Measurements from ENCODE around the gene SEC23B. TPM values are rescaled to one million over a fixed set of nuclear protein-coding genes. Genes with fewer than 3 reads are reported as not detected.
"Not testable (repeated sequence)": the region's sequence is repeated elsewhere in the genome, so short reads cannot be mapped to it uniquely, and the experiment has no call there.

Gene SEC23B
- total RNA-seq, 1 donor from 2014 or later: 68.9 TPM

DNA sequence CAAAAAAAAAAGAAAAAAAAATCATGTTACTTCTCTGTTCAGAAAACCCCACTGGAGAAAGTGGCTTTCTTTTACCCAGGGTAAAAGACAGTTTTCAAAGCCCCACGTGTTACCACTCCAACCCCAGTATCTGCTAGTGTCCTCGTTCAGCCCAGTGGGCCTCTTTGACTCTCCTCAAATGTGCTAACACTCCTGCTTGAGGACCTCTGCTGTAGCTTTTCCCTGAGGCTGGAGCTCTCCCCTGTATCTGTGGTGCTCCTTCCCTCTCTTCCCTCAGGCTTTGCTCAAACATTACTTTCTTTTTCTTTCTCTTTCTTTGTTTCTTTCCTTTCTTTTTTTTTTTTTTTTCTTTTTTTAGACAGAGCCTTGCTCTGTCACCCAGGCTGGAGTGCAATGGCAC is 15.3 kb downstream of the SEC23B start:
- FAIRE-seq: no peak

DNA sequence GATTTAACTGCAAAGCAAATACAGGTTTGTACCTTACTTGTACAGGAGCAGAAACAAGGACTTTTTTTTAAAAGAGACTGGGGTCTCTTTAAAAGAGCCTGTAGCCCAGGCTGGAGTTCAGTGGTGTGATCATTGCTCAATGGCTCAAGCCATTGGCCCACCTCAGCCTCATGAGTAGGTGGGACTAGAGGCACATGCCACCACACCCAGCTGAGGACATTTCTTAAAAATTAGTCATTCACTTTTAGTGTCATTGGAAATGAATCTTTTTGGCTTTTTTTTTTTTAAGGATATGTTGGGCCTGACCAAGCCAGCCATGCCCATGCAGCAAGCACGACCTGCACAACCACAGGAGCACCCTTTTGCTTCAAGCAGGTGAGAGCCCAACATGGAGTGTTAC is 16.9 kb downstream of the SEC23B start:
- no peak for DNase-seq (ENCODE audit: low spot score in 2 of 2)
- FAIRE-seq: no peak

More for the DNA sequence above, 15.3 kb downstream of the SEC23B start:
- DNase-seq (ENCODE audit: low spot score in 2 of 2): no peak

DNA sequence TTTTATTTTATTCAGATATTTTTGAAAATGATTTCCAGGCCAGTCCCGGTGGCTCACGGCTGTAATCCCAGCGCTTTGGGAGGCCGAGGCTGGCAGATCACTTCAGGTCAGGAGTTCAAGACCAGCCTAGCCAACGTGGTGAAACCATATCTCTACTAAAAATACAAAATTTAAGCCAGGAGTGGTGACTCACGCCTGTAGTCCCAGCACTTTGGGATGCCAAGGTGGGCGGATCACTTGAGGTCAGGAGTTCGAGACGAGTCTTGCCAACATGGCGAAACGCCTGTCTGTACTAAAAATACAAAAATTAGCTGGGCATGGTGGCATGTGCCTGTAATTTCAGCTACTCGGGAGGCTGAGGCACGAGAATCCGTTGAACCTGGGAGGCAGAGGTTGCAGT is 19.0 kb downstream of the SEC23B start:
- not testable (repeated sequence) for FAIRE-seq; DNase-seq (ENCODE audit: low spot score in 2 of 2)

DNA sequence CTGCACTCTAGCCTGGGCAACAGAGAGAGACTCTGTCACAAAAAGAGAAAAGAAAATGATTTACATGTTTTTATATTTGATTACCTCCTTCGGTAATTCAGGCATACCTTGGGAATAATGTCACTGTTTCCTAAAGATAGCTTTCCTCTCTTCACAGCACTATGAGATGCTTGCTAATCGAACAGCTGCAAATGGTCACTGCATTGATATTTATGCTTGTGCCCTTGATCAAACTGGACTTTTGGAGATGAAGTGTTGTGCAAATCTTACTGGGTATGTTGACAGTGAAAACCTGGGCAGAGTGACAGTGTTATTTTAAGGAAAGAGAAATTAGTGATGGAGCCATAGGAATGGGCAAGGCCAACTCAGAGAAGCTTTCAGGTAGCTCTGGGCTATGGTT is 19.6 kb downstream of the SEC23B start:
- no peak for FAIRE-seq
- DNase-seq (ENCODE audit: low spot score in 2 of 2): no peak

DNA sequence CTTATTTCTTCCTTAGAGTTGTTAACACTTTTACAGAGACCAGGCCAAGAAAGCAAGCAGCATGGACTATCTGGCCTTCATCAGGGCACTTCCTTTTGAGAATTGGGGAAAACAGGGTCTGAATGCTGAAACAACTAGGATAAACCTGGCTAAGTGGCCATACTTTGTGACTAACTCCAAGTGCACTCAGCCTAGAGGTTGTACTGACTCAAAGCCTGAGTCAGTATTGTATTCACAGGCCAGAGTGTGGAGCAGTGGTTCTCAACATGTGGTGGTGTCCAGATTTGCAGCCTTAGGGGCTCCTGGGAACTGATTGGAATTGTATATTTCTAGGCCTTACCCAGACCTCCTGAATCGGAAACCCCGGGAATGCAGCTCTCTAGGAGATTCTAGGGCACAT is 20.1 kb downstream of the SEC23B start:
- DNase-seq (ENCODE audit: low spot score in 2 of 2): no peak
- no peak for FAIRE-seq

DNA sequence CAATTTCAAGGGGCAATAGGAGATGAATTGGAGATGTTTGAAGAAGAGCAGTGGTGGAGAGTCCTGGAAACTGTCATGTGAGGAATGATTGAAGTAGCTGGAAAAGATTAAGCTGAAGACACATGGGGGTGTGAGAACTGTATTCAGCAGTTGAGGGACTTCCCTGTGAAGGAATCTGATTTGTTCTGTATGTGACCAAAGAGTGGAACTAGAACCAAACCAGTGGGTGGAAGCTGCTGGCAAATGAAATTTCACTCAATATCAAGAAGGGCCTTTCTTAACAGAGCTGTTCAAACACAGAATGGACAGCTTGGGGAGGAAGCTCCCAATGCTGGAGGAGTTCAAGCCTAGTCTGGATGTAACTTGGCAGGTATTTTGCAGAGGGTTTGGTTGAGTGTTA is 21.3 kb downstream of the SEC23B start:
- no peak for FAIRE-seq
- no peak for DNase-seq (ENCODE audit: low spot score in 2 of 2)

DNA sequence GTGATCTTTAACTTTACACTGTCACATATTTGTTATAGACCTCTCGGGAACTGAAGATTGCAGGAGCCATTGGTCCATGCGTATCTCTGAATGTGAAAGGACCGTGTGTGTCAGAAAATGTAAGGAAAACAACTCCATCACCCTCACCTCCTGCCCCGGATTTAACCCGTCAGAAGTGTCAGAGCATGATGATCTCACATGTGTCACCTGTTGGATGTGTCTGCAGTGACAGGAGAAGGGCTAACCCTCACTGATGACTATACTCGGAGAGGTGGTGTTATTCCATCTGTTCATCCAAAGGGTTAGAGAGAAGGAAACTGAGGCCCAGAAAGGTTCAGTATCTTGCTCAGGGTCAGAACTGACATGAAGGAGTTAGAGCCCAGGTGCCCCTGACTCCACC is 24.9 kb downstream of the SEC23B start:
- DNase-seq (ENCODE audit: low spot score in 2 of 2) (no peak), FAIRE-seq (no peak)

DNA sequence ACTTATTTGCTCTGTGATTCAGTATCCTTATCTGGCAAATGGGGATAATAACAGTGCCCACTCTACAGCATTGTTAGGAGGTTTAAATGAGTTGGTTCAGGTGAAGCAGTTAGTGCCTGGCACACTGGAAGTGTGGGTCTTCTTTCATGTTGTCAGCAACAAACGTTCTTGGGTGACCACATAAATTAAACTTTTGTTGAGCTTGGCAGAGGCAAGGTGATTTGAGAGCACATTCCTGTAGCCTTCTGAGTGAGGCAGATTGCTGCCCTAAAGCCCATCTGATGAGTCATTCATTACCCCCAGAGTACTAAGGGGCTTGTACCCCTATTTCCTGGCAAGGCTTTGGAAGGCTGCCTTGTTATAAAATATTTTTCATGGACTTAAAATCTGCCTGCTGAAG is 25.8 kb downstream of the SEC23B start:
- FAIRE-seq: no peak
- DNase-seq (ENCODE audit: low spot score in 2 of 2): no peak

DNA sequence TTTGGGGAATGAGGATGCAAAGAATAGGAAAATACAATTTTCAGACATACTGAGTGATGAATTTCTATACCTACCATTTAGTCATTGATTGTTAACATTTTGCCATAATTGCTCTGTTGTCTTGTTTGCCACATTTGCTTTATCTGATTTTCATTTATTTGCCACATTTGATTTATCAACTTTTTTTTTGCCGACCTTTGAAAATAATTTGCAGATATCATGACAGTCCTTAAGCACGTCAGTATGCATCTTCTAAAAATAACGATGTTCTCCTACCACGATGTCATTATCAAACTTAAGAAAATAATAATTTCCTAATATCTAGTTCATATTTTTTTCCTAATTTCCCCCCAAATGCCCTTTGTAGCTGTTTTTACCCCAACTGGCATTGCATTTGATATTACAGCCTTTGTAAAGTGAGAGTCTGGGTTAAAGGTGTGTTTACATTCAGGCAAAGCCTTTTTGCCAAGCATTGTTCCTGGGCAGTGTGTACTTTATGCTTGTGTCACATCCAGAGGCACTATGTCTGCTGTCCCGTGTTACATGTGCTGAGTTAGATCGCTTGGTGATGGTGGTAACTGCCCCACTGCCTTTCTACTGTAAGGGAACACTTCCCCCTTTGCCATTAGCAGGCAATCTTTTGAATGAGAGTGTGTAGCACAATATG is 26.4 kb downstream of the SEC23B start:
- FAIRE-seq: no peak
- DNase-seq (ENCODE audit: low spot score in 2 of 2): no peak

DNA sequence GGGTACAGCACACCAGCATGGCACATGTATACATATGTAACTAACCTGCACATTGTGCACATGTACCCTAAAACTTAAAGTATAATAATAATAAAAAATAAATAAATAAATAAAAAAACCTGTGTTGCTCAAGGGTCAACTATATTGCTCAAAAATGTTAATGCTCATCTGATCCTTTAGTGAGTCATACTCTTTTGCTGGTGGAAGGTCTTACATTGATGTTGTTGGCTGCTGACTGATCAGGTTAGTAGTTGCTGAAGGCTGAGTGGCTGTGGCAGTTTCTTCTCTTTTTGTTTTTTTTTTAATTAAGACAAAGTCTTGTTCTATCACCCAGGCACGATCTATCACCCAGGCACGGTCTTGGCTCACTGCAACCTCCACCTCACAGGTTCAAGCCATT is 29.9 kb downstream of the SEC23B start:
- FAIRE-seq: no peak
- DNase-seq (ENCODE audit: low spot score in 2 of 2): no peak

DNA sequence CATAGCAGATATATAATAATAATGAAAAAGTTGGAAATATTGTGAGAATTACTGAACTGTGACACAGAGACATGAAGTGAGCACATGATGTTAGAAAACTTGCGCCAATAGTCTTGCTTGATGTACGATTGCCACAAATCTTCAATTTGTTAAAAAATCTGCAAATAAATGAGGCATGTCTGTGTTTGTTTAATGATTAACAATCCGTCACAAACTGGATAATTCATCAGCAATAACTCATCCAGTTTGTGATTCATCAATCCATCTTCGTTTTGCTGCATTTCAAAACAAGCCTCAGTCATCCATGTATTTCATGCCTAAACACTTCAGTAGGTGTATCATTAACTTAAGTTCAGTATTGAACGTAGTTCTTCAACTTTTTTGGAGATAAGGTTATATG is 34.0 kb downstream of the SEC23B start:
- DNase-seq (ENCODE audit: low spot score in 2 of 2): no peak
- FAIRE-seq: no peak

DNA sequence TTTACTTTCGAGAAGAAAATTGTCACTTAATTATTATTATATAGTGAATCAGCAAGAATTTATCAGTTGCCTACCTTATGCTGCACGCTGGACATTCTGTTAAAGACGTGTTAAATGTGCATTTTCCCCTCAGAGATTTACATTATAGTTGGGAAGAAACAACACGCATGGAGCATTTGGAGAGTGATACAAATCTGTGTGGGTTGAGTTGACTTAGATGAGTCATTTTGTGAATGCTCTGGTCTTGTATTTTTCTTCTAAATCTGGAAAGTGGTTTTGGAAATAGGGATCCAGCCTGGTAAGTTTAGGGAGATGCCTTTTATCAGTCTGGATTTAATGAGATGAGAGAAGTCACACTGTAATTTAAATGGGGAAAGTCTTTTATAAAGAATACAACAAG is 35.5 kb downstream of the SEC23B start:
- no peak for FAIRE-seq
- peak in 1 of 2 donors; percentile 24 for DNase-seq (ENCODE audit: low spot score in 2 of 2)

DNA sequence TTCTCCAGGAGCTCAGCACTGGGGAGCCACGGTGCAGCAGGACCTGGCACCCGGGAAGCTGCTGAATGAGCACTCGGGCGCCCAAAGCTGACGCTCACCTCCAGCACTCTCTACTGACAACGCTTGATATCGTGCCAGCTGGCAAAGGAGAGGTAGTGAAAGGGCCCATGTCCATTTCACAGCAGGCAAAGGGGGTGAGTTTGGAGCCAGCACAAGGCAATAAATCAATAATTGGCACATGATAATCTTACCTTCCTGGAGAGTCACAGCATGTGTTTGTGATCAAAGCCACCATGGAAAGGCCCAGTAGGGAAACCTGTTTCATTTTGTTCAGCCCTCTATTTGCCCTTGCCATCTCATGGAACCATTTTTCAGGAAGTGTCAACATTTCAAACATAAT is 36.2 kb downstream of the SEC23B start:
- FAIRE-seq (no peak), DNase-seq (ENCODE audit: low spot score in 2 of 2) (no peak)

DNA sequence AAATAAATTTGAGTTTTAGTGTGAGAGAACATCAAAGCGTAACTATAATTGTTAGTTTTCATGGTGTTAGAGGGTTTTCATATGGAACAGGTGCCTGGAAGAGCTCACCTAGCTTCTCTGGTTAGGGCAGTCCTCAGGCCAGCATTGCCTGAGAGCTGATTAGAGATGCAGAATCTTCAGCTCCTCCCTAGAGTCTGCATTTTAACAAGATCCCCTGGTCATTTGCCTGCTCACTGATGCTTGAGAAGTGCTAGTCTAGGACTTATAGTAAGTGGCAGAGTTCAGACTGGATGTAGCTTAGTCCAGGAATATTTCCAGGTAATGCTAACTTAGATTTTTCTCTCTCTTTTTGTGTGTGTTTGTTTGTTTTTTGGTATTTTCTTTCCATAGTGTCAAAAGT is 37.8 kb downstream of the SEC23B start:
- no peak for FAIRE-seq
- DNase-seq (ENCODE audit: low spot score in 2 of 2): no peak

DNA sequence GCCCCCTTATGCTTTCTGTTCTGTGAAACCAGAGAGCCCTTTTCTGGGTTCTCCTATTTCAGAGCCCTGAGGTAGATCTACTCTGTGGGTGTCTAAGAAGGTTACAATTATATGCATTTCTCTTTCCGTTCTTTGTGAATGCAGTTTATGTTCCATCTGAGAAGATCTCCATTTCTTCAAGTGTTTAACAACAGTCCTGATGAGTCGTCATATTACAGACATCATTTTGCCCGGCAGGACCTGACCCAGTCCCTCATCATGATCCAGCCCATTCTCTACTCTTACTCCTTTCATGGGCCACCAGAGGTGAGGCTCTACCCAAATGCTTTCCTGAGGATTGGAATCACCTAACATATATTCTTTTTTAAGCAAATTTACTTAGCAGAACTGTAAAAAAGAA is 40.7 kb downstream of the SEC23B start:
- DNase-seq (ENCODE audit: low spot score in 2 of 2) (no peak), FAIRE-seq (no peak)

DNA sequence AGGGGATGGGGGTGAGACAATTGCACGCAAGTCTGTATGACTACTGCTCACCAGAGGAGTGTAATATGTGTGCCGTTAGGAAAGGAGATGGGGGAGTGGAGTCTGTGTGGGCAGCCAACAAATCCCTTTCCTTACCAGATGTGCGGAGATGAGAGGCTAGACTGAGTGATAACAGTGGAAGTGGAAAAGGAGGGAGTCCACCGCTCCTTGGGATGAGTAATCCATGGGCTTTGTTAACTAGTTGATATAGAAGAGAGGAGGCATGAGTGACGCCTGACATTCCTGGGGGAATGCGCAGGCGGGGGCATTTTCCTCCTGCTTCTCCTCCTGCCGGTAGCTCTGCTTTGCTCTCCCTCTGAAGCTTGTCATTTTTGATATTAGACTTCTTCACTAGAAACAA is 46.0 kb downstream of the SEC23B start:
- FAIRE-seq (no peak), DNase-seq (ENCODE audit: low spot score in 2 of 2) (no peak)

DNA sequence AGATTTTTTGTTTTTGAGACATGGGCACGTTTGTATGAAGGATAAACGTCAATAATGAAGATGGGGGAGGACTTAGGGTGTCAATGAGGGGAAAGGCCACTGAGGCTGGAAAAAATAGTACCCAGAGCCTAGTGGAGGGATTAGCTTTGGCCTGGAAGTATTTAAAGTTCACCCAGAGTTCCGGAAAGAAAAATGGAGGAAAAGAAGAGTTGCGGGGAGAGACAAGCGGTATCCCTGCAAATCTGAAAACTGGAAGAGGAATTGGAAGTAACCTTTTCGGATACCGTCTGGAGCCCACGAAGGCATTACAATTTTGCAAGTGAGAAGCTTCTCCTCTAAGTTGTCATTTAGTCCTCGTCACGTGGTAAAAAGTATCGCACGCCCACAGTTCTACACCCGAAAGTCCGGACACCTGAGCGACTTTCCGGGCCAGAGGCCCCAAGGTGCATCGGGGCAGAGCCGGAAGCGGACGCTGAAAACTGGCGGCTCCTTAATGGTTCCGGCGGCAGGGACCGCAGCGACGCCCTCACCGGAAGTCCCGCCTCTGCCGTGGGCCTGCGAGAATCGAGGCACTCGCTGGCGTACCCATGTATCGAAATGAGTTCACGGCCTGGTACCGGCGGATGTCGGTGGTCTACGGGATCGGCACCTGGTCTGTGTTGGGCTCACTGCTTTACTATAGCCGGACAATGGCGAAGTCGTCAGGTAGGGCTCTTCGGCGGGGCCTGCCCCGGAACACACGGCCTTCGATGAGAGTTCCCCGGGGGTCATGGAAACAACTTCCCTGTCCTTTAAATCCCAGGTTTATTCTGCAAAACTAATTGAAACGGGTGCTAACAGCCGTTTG is 59.4 kb downstream of the SEC23B start, which contains the start of gene SMIM26:
SMIM26 (plus strand) TSS at position 541 of the 847 bp plus-strand sequence; CDS start at position 588, 47 bp downstream.
- no peak for FAIRE-seq
- peak; percentile 68 to 87 for DNase-seq (ENCODE audit: low spot score in 2 of 2)

DNA sequence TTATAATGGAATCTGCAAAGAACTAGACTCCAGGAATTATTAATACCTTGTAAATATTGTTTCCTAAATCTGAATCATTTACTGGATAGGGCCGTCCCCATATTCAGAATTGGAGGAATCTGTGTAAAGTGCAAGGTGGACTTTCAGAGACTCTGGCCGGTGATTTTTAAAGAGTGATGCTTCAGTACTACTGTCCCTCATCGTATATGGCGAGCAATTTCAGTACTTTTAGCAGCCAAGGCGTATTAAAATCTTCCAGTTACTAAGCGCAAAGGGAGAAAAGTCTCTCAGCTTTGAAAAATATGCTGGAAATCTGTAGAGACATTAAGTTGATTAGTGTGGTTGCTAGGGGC is 60.0 kb downstream of the SEC23B start:
- FAIRE-seq: no peak
- no peak for DNase-seq (ENCODE audit: low spot score in 2 of 2)

DNA sequence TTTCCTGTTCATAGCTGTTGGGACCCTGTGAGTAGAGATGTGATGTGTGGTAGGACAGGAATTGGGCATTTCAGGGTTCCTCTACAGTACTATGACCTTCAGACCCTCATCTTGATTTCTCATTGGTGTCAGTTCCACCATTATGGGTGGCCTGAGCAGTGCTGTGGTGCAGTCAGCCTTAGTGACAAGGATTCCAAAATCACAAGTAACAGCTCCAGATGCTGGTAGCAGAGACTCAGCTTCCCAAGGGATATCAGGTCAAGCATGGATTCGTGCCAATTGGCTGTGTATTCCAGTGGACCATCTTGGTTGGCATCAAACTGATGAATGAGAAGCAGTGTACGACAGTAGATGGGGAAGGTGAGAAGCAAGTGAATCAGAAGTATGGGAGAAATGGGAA is 63.3 kb downstream of the SEC23B start:
- FAIRE-seq (no peak), DNase-seq (ENCODE audit: low spot score in 2 of 2) (no peak)

DNA sequence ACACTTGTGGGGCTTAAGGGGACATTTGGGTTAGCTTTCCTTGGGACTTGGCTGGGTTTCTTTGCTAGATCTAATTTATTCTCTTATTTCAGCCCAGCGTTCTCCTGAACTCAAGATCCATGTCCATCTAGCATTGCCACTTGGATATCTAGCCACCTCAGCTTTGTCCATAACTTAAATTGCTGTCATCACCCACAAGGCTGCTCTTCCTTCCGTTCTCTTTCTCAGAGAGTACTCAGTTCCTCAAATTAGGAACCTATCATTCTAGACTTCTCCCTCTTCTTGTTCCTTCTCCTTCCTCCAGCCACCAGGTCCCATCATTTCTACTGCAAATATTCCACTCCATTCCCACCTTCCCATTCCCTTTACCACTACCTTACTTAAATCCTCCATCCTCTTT is 63.8 kb downstream of the SEC23B start:
- DNase-seq (ENCODE audit: low spot score in 2 of 2) (no peak), FAIRE-seq (no peak)

DNA sequence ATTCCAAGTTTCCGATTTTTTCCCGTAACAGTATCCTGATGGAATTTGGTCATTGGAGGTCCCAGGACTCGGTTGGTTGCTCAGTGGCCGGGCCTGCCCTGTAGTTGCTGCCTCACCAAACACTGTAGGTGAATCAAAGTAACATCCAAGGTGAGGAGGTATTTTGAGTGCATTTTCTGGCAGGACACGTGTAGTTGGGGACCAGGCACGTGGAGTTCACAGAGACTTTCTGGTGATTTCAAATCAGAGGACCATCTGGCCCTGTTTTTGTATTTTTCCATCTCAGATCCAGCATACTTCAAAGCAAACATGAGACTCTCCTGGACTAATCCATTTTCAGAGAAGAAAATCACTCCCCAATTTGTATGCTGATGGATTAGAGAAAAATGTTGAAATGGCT is 70.2 kb downstream of the SEC23B start:
- no peak for FAIRE-seq
- DNase-seq (ENCODE audit: low spot score in 2 of 2): no peak

DNA sequence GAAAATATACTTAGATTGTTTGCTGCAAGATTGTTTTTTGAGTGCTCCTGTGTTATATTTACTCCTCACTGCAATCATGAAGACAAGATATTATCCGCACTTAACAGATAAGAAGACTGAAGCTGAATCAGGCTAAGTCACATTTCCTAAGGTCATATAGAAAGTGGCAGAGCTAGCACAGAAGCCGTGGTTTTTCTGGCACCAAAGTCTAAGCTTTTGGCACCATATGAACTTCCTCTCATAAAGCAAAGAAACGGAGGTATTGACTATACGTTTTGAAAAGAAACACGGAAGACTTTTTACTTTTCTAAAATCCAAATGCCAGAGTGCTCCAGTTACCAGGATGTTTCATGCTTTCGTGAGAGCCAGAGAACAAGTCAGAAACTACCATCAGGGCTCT is 70.8 kb downstream of the SEC23B start:
- FAIRE-seq (no peak), DNase-seq (ENCODE audit: low spot score in 2 of 2) (no peak)
